SJCRH30 (cell line): ENCODE results near the gene IZUMO1. TPM values are rescaled to one million over a fixed set of nuclear protein-coding genes. Genes with fewer than 3 reads are reported as not detected.

Experiments used
- total RNA-seq: library from RNA; depleted of rRNA; stranded (reverse); fragments of >200 nt; shearing (Covaris generic); gene quantifications from 2 replicates; pipeline ENCODE4 v1.2.3, GENCODE V29; 2014; rRNA removed

Gene IZUMO1
- total RNA-seq, 1 experiment from 2014 or later = not detected

Other genes starting within 250 kb of the IZUMO1 start
- gene LMTK3, start 235.1 kb downstream of the IZUMO1 start, total RNA-seq = not detected in 2 replicates
- 0.26 TPM in 1 of 2 replicates, not detected in the other for gene SULT2B1, start 194.7 kb downstream of the IZUMO1 start, total RNA-seq
- not detected in 2 replicates for gene SPACA4, start 140.2 kb downstream of the IZUMO1 start, total RNA-seq
- gene FAM83E, start 131.8 kb downstream of the IZUMO1 start, total RNA-seq = 1.9 and 3.3 TPM in 2 replicates
- gene RPL18, start 127.7 kb downstream of the IZUMO1 start, total RNA-seq = 1,609 and 2,008 TPM in 2 replicates
- gene SPHK2, start 127.4 kb downstream of the IZUMO1 start, total RNA-seq = 13.1 and 17.4 TPM in 2 replicates
- gene DBP, start 109.5 kb downstream of the IZUMO1 start, total RNA-seq = 23.9 and 24.4 TPM in 2 replicates
- 10.7 and 11.8 TPM in 2 replicates for gene CA11, start 100.7 kb downstream of the IZUMO1 start, total RNA-seq
- 151 and 155 TPM in 2 replicates for gene NTN5, start 73.9 kb downstream of the IZUMO1 start, total RNA-seq
- 0.08 and 0.30 TPM in 2 replicates for gene FUT2, start 50.9 kb downstream of the IZUMO1 start, total RNA-seq
- gene MAMSTR, start 27.2 kb downstream of the IZUMO1 start, total RNA-seq = 19.5 and 24.5 TPM in 2 replicates
- 0.99 and 1.5 TPM in 2 replicates for gene RASIP1, start 6.3 kb downstream of the IZUMO1 start, total RNA-seq
- gene FUT1, start 5.7 kb upstream of the IZUMO1 start, total RNA-seq = not detected in 2 replicates
- gene FGF21, start 8.6 kb upstream of the IZUMO1 start, total RNA-seq = not detected in 2 replicates
- 31.7 and 36.0 TPM in 2 replicates for gene BCAT2, start 64.1 kb upstream of the IZUMO1 start, total RNA-seq
- not detected in 2 replicates for gene HSD17B14, start 89.6 kb upstream of the IZUMO1 start, total RNA-seq
- 19.3 and 26.6 TPM in 2 replicates for gene PLEKHA4, start 121.7 kb upstream of the IZUMO1 start, total RNA-seq
- gene PPP1R15A, start 125.5 kb upstream of the IZUMO1 start, total RNA-seq = 11.1 and 12.5 TPM in 2 replicates
- gene TULP2, start 151.8 kb upstream of the IZUMO1 start, total RNA-seq = not detected in 2 replicates
- 91.2 and 97.1 TPM in 2 replicates for gene NUCB1, start 153.4 kb upstream of the IZUMO1 start, total RNA-seq
- gene DHDH, start 186.8 kb upstream of the IZUMO1 start, total RNA-seq = not detected in 2 replicates
- 49.1 and 56.9 TPM in 2 replicates for gene BAX, start 208.0 kb upstream of the IZUMO1 start, total RNA-seq
- gene FTL, start 218.4 kb upstream of the IZUMO1 start, total RNA-seq = 1,133 and 1,259 TPM in 2 replicates
- gene GYS1, start 246.4 kb upstream of the IZUMO1 start, total RNA-seq = 38.9 and 42.8 TPM in 2 replicates
- 139 and 152 TPM in 2 replicates for gene RUVBL2, start 247.0 kb upstream of the IZUMO1 start, total RNA-seq